Testis (tissue), 3 donors: ENCODE data around the gene PCSK6. TPM values are rescaled to one million over a fixed set of nuclear protein-coding genes. Genes with fewer than 3 reads are reported as not detected.

Experiments
- DNase-seq: peaks from one replicate; pipeline ENCODE4 v3.0.0-alpha.2; 2019
- H3K27ac ChIP-seq, 2 donors: fragments of 200-600 bp; sonication (generic); one replicate each; pipeline ENCODE4 v1.5.1; 2019
- H3K27me3 ChIP-seq: fragments of 200-600 bp; sonication (generic); one replicate; pipeline ENCODE4 v1.5.1; 2019
- H3K36me3 ChIP-seq: fragments of 200-600 bp; sonication (generic); one replicate; pipeline ENCODE4 v1.5.1; 2017; ENCODE audit warnings: low read depth; ENCODE audit errors: missing control alignments
- H3K4me1 ChIP-seq: fragments of 200-600 bp; sonication (generic); one replicate; pipeline ENCODE4 v1.5.1; 2019
- H3K4me3 ChIP-seq, 2 donors: fragments of 200-600 bp; sonication (generic); one replicate each; pipeline ENCODE4 v1.5.1; 2017 to 2019
- H3K9me3 ChIP-seq: fragments of 200-600 bp; sonication (generic); one replicate; pipeline ENCODE4 v1.5.1; 2017
- POLR2A ChIP-seq: fragments of 450-650 bp; IDR thresholded peaks from one replicate; pipeline ENCODE4 v1.6.1; 2017; ENCODE audit warnings: antibody characterized with exemption, mild to moderate bottlenecking, moderate library complexity
- WGBS, 2 donors: methylation state at CpG; one replicate each; pipeline ENCODE4 v1.1.5; 2018; 5-methylcytosine and 5-hydroxymethylcytosine counted together
- intact Hi-C: fragments of 100-400 bp; cut with DNase I; formaldehyde crosslinking; loops from one replicate; pipeline ENCODE4 v1.15.1; 2023; ENCODE audit warnings: low total_unique reads
- polyA plus RNA-seq: library from polyadenylated mRNA; stranded (reverse); fragments of 350-450 nt; fragmentation: Illumina TruSeq; extraction: RNeasy Lipid Tissue Mini Kit (QIAGEN cat#74804); gene quantifications from one replicate; pipeline ENCODE4 v1.2.3, GENCODE V29; 2014; ENCODE audit warnings: low read depth, low replicate concordance; ENCODE audit not compliant: insufficient read depth
- total RNA-seq, 2 donors: library from RNA; depleted of rRNA; stranded (reverse); fragments of >200 nt; gene quantifications; one replicate each; pipeline ENCODE4 v1.2.3, GENCODE V29; 2016
- TF ChIP-seq, protein P1 (sequence below), 3 experiments: fragments of 450-650 bp in 2 of 3; fragments of 200-600 bp in 1 of 3; sonication (generic) in 1 of 3; IDR thresholded peaks; one replicate each; pipeline ENCODE4 v1.5.1; 2016 to 2019; ENCODE audit warnings: antibody characterized with exemption in 3 of 3, mild to moderate bottlenecking in 2 of 3, moderate library complexity in 1 of 3

Gene PCSK6
- total and polyA plus RNA-seq, 3 donors from 2014 or later: 43.9 to 156 (median 95.4) TPM

DNA sequence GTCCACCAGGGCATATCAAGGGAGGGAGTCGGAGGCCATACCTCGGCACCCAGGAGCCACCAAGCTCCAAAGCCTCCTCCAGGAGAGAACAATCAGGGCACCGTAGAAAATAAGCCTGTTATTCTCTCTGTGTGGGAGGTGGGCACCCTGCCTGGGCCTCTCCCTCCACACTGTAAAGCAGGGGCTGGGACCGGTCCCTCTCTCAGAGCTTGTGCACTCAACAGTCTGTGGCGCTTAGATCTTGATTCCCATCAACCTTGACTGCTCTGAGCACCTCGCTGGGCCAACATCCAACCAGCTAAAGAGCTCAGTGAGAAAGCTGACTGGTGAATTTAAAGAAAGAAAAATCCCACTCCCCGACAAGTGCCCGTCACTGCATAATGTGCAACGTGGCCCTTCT lies 53.0 kb downstream of the PCSK6 start:
- 69 to 79% methylated on average over 8 to 9 of the region's 9 CpGs for WGBS, 2 donors
- TF ChIP-seq, protein P1, sequence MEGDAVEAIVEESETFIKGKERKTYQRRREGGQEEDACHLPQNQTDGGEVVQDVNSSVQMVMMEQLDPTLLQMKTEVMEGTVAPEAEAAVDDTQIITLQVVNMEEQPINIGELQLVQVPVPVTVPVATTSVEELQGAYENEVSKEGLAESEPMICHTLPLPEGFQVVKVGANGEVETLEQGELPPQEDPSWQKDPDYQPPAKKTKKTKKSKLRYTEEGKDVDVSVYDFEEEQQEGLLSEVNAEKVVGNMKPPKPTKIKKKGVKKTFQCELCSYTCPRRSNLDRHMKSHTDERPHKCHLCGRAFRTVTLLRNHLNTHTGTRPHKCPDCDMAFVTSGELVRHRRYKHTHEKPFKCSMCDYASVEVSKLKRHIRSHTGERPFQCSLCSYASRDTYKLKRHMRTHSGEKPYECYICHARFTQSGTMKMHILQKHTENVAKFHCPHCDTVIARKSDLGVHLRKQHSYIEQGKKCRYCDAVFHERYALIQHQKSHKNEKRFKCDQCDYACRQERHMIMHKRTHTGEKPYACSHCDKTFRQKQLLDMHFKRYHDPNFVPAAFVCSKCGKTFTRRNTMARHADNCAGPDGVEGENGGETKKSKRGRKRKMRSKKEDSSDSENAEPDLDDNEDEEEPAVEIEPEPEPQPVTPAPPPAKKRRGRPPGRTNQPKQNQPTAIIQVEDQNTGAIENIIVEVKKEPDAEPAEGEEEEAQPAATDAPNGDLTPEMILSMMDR (IDR thresholded peaks at IDR 0.05): no peak
- no peak for TF ChIP-seq POLR2A
- Histone ChIP-seq H3K36me3 (no peaks in the 10 kb centered on the region), H3K4me3 (no peak overlapping the region), H3K27me3 (no peaks in the 10 kb centered on the region), H3K27ac (peak overlapping the region; percentile 70 to 73), H3K9me3 (no peaks in the 10 kb centered on the region), H3K4me1 (peaks cover 48% of the 10 kb centered on the region)
- intact Hi-C loops: no loop called here
- peak; percentile 54 for DNase-seq

DNA sequence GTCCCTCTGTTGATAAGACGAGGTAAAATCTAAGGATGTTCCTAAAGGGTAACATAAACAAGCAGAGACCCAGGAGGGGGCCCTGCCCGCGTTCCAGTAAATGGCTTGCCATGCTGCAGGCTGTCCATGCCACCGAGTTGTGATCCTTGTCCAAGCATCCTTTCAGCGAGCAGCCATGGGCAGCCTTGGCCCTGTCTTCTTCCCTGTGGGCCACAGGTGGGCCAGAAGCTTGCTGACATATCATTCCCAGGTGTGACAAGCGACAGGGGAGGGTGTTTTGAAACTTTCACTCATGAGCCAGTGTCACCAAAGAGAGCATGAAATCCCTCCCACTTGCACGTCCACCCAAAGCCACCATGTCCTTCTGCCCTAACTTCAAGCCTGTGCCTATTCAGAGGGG lies 53.7 kb downstream of the PCSK6 start:
- Histone ChIP-seq H3K36me3 (no peaks in the 10 kb centered on the region), H3K27me3 (no peaks in the 10 kb centered on the region), H3K4me1 (peaks cover 40% of the 10 kb centered on the region), H3K4me3 (no peak overlapping the region), H3K9me3 (no peaks in the 10 kb centered on the region), H3K27ac (peak overlapping the region; percentile 70 to 73)
- intact Hi-C loops: no loop called here
- TF ChIP-seq POLR2A: no peak
- TF ChIP-seq, protein P1 (IDR thresholded peaks at IDR 0.05): no peak
- no peak for DNase-seq
- 85 to 94% methylated on average over 7 of the region's 7 CpGs for WGBS, 2 donors

DNA sequence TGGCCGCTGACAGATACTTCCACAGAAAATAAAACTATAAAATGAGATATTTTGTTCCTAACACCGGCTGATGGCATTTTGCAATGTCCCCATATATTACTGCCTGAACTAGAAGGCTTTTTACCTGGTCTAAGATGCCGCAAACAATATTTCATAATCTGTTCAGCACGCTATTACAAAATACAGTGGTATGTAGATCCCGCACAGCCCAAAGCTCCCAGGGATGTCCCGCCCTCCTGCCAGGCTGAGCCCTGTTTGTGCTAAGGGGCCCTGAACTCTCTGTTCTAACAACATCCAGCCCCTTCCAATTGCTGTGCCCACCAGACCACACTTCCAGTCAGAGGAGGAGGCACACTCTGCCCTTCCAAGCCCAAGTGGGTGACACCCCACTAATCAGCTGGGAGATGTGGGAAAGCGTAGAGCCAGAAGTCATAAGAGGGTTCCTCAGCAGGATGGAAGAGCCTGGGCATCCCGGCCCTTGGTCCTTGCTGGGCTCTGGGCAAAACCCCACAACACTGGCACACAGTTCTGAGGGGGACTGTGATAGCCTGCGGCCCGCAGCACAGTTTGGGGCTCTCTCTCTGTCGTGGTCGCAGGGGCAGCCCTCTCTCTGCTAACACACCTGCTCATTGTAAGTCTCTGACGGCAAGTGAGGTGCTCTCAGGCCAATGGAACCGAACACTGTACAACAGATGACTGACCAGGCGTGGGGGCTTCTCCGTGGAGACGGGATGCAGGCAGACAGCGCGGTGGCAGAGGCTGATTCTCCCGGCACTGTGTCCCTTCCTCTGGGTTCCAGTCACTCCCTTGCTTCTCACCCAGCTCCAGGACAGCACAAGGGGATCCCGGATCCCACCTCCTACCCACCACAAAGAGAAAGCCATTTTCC lies 55.2 kb downstream of the PCSK6 start:
- H3K4me1 ChIP-seq: peaks cover 25% of the 10 kb centered on the region
- no peaks in the 10 kb centered on the region for H3K36me3 ChIP-seq
- peak overlapping the region in 1 of 2 donors; percentile 10 for H3K27ac ChIP-seq
- intact Hi-C loops: no loop called here
- WGBS, 2 donors: 92 to 93% methylated on average over 21 of the region's 21 CpGs
- no peak overlapping the region for H3K4me3 ChIP-seq
- no peak for DNase-seq
- H3K9me3 ChIP-seq: no peaks in the 10 kb centered on the region
- no peaks in the 10 kb centered on the region for H3K27me3 ChIP-seq
- TF ChIP-seq, protein P1 (IDR thresholded peaks at IDR 0.05): no peak
- no peak for TF ChIP-seq POLR2A

DNA sequence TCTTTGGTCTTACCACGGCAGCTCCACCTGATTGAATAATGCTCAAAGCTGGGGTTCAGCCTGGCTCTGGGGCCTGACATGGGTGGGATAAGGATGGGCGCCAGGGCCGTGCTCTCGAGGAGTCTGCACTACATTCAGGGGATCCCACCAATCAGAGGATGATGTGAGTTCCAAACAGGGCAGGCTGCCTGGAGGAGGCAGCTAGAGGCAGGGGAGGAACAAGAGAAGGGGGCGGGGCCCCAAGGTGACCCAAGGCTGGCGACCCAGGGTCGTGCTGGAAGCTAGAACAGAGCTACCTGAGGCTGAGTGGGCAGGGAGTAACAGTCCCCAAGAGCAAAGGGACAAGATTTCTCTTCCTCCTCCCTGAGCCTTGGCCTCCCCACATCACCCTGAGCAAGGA lies 56.1 kb downstream of the PCSK6 start:
- 83 to 90% methylated on average over 7 of the region's 7 CpGs for WGBS, 2 donors
- H3K9me3 ChIP-seq: no peaks in the 10 kb centered on the region

More for the DNA sequence above, 56.1 kb downstream of the PCSK6 start:
- no peak for DNase-seq
- TF ChIP-seq POLR2A: no peak
- TF ChIP-seq, protein P1 (IDR thresholded peaks at IDR 0.05): no peak
- Histone ChIP-seq H3K27me3 (no peaks in the 10 kb centered on the region), H3K36me3 (no peaks in the 10 kb centered on the region), H3K4me1 (peaks cover 17% of the 10 kb centered on the region), H3K27ac (no peak overlapping the region), H3K4me3 (no peak overlapping the region)
- intact Hi-C loops: no loop called here
